GM18505 (cell line): Measurements from ENCODE around the gene SPATA25.

Experiments
- ATAC-seq: cut with Tn5 transposase; IDR thresholded peaks from one replicate; pipeline ENCODE4 v1.9.1; 2021; ENCODE audit not compliant: unreplicated experiment
- POLR2A ChIP-seq: IDR thresholded peaks from 4 replicates; pipeline ENCODE4 v1.6.1; 2011; ENCODE audit warnings: borderline replicate concordance; ENCODE audit not compliant: insufficient read depth, insufficient read length; ENCODE audit errors: extremely low read depth

The SPATA25 gene

GRCh38 chr20:45896641-45897161 lies 9.3 kb upstream of the SPATA25 start:
- no peak for TF ChIP-seq POLR2A
- no peak for ATAC-seq

GRCh38 chr20:45894797-45895196 lies 7.4 kb upstream of the SPATA25 start:
- no peak for TF ChIP-seq POLR2A
- no peak for ATAC-seq

GRCh38 chr20:45893831-45894230 lies 6.4 kb upstream of the SPATA25 start:
- no peak for ATAC-seq
- no peak for TF ChIP-seq POLR2A

- TF ChIP-seq POLR2A: no peak
- ATAC-seq: no peak
Observed at GRCh38 chr20:45892828-45893500, 5.5 kb upstream of the SPATA25 start.

DNA sequence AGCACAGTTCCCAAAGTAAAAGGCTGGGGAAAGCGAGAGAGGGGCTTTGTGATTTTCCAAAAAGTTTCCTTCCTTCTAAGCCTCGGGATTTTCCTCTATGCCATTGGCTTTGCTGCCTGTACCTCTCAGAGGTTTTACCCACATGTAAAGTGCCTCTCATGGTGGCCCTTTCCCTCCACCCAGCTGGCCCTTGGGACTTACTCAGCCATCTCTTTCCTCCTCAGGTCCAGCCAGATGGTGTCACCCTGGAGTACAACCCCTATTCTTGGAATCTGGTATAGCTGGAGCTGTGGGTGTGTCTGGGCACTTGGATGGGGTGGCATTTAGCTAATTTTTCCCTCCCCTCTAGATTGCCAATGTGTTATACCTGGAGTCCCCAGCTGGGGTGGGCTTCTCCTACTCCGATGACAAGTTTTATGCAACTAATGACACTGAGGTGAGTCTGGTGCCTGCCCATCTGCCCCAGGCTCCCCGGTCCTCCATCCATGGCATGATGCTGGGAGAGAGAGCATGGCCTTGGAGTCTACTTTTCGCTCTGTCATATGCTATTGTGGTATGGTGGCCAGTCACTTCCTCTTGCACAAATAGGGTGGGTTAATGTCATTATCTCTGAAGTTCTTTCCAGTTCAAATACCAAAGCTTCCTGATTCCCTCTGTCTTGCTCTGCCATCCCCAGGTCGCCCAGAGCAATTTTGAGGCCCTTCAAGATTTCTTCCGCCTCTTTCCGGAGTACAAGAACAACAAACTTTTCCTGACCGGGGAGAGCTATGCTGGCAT lies 4.8 kb upstream of the SPATA25 start:
- ATAC-seq: no peak

GRCh38 chr20:45890985-45891983 lies 3.9 kb upstream of the SPATA25 start, which contains the start of the genes CTSA and NEURL2:
Gene CTSA, plus strand, starts transcription at chr20:45891335. Its CDS starts 234 bp downstream, at chr20:45891569.
Gene NEURL2, minus strand, starts transcription at chr20:45891208. Its CDS starts 217 bp downstream, at chr20:45890991.
- peak; percentile 86 for TF ChIP-seq POLR2A
- peak; percentile 69 for ATAC-seq

More for the DNA sequence above, 4.8 kb upstream of the SPATA25 start:
- no peak for TF ChIP-seq POLR2A

GRCh38 chr20:45890077-45890984 lies 2.9 kb upstream of the SPATA25 start:
- TF ChIP-seq POLR2A: no peak
- peak; percentile 11 for ATAC-seq

DNA sequence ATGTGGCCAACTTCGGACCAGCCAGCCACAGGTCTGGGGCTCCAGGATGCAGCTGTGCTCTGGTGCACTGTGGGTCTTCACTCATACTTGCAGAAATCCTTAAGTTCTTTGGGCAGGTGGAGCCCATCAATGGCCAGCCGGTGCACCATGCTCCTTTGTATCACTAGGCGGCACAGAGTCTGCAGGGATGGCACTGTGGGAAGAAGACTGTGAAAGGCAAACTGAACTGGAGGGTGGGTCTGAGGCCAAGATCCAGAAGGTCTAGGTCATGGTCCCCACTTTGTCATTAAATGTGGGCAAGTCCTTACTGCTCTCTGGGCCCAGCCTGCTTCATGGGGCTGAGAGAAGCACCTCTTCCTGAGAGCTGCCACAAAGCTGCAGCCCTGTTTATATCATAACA lies 1.3 kb upstream of the SPATA25 start:
- TF ChIP-seq POLR2A: no peak

GRCh38 chr20:45886590-45887345 lies 654 bp downstream of the SPATA25 start:
- ATAC-seq: no peak
- TF ChIP-seq POLR2A: no peak

More for the DNA sequence above, 1.3 kb upstream of the SPATA25 start:
- ATAC-seq: no peak

DNA sequence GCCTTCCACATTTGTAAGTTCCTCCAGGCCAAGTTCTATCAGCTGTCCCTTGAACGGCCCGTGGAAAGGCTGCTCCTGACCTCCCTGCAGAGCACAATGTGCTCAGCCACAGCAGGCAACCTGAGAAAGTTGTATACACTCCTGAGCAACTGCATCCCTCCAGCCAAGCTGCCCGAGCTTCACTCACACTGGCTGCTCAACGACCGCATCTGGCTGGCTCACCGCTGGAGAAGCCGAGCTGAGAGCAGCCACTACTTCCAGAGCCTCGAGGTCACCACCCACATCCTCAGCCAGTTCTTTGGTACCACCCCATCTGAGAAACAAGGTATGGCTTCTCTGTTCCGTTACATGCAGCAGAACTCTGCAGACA lies 4.3 kb downstream of the SPATA25 start:
- no peak for ATAC-seq

DNA sequence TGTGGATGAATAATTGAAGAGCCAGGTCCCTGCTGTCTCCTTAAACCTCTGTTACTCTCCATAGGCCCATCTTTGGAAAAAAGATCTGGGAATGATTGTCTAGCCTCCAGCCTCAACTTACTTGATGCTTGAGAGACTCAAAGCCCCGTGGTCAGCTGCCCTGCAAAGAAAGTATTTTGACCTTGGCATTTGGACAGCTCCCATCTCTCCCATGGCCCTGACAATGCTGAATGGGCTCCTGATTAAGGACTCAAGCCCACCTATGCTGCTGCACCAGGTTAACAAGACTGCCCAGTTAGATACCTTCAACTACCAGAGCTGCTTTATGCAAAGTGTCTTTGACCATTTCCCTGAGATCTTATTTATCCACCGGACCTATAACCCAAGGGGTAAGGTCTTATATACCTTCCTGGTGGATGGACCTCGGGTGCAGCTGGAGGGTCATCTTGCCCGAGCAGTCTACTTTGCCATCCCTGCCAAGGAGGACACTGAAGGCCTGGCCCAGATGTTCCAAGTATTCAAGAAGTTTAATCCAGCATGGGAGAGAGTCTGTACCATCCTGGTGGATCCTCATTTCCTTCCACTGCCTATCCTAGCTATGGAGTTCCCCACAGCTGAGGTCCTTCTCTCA lies 4.8 kb downstream of the SPATA25 start:
- TF ChIP-seq POLR2A: no peak
- ATAC-seq: no peak

More for the DNA sequence above, 4.3 kb downstream of the SPATA25 start:
- no peak for TF ChIP-seq POLR2A
